Progenitor cell of endocrine pancreas (in vitro differentiated cells): ENCODE results near the gene KLHL1. TPM values are rescaled to one million over a fixed set of nuclear protein-coding genes. Genes with fewer than 3 reads are reported as not detected.

Source experiments
- DNase-seq: peaks from one replicate; pipeline ENCODE4 v3.0.0; 2021; ENCODE audit warnings: low spot score; ENCODE audit not compliant: unreplicated experiment
- H3K27ac Mint-ChIP-seq: 2 replicates; pipeline ENCODE4 v1.8.0; 2021; ENCODE audit warnings: mild to moderate bottlenecking, moderate library complexity, mixed read lengths
- H3K27me3 Mint-ChIP-seq: 2 replicates; pipeline ENCODE4 v1.8.0; 2021; ENCODE audit warnings: mixed read lengths
- H3K36me3 Mint-ChIP-seq: 2 replicates; pipeline ENCODE4 v1.8.0; 2022; ENCODE audit warnings: mixed read lengths; ENCODE audit not compliant: insufficient read depth
- H3K4me1 Mint-ChIP-seq: 2 replicates; pipeline ENCODE4 v1.8.0; 2021; ENCODE audit warnings: low read depth, mixed read lengths
- H3K4me3 Mint-ChIP-seq: 2 replicates; pipeline ENCODE4 v1.8.0; 2021; ENCODE audit warnings: low read depth, mild to moderate bottlenecking, moderate library complexity, mixed read lengths
- H3K9me3 Mint-ChIP-seq: 2 replicates; pipeline ENCODE4 v1.8.0; 2021; ENCODE audit warnings: low read depth, mixed read lengths
- CTCF ChIP-seq: fragments of 200-600 bp; sonication (generic); IDR thresholded peaks from one replicate; pipeline ENCODE4 v1.5.0; 2021; ENCODE audit warnings: antibody characterized with exemption, mild to moderate bottlenecking; ENCODE audit not compliant: unreplicated experiment
- total RNA-seq: library from RNA; stranded (reverse); gene quantifications from 2 replicates; pipeline ENCODE4 v1.2.1, GENCODE V29; 2021

The KLHL1 gene
- total RNA-seq, 1 donor from 2014 or later: 0.14 TPM

GRCh38 chr13:70088926-70089325, 19.3 kb downstream of the KLHL1 start:
- no peak overlapping the region for H3K4me3 Mint-ChIP-seq
- no peaks in the 10 kb centered on the region for H3K27me3 Mint-ChIP-seq
- no peak overlapping the region for H3K27ac Mint-ChIP-seq
- H3K4me1 Mint-ChIP-seq: no peaks in the 10 kb centered on the region
- TF ChIP-seq CTCF: no peak
- no peaks in the 10 kb centered on the region for H3K36me3 Mint-ChIP-seq
- H3K9me3 Mint-ChIP-seq: no peaks in the 10 kb centered on the region
- DNase-seq: no peak

GRCh38 chr13:70087247-70087646, 21.0 kb downstream of the KLHL1 start:
- Mint-ChIP-seq H3K4me3 (no peak overlapping the region), H3K9me3 (no peaks in the 10 kb centered on the region), H3K27me3 (no peaks in the 10 kb centered on the region), H3K4me1 (no peaks in the 10 kb centered on the region), H3K36me3 (no peaks in the 10 kb centered on the region), H3K27ac (no peak overlapping the region)
- no peak for TF ChIP-seq CTCF
- DNase-seq: no peak

- Mint-ChIP-seq H3K27ac (no peak overlapping the region), H3K4me1 (no peaks in the 10 kb centered on the region)
- DNase-seq: no peak
These were observed 28.2 kb downstream of the KLHL1 start for GRCh38 chr13:70080012-70080411.

GRCh38 chr13:70054572-70054971, 53.7 kb downstream of the KLHL1 start:
- Mint-ChIP-seq H3K9me3 (peaks cover 14% of the 10 kb centered on the region), H3K27ac (no peak overlapping the region), H3K27me3 (no peaks in the 10 kb centered on the region), H3K4me3 (no peak overlapping the region), H3K4me1 (no peaks in the 10 kb centered on the region), H3K36me3 (no peaks in the 10 kb centered on the region)
- DNase-seq: no peak
- TF ChIP-seq CTCF: no peak

More at GRCh38 chr13:70080012-70080411, 28.2 kb downstream of the KLHL1 start:
- no peaks in the 10 kb centered on the region for H3K9me3 Mint-ChIP-seq
- H3K27me3 Mint-ChIP-seq: no peaks in the 10 kb centered on the region
- TF ChIP-seq CTCF: no peak
- no peaks in the 10 kb centered on the region for H3K36me3 Mint-ChIP-seq
- H3K4me3 Mint-ChIP-seq: no peak overlapping the region

- Mint-ChIP-seq H3K9me3 (peaks cover 14% of the 10 kb centered on the region), H3K36me3 (no peaks in the 10 kb centered on the region), H3K27me3 (no peaks in the 10 kb centered on the region), H3K4me3 (no peak overlapping the region), H3K27ac (no peak overlapping the region), H3K4me1 (no peaks in the 10 kb centered on the region)
- no peak for TF ChIP-seq CTCF
- no peak for DNase-seq
These were observed 56.7 kb downstream of the KLHL1 start for GRCh38 chr13:70051531-70051930.
